Measurements from ENCODE around the gene COL18A1.

Gene COL18A1

DNA sequence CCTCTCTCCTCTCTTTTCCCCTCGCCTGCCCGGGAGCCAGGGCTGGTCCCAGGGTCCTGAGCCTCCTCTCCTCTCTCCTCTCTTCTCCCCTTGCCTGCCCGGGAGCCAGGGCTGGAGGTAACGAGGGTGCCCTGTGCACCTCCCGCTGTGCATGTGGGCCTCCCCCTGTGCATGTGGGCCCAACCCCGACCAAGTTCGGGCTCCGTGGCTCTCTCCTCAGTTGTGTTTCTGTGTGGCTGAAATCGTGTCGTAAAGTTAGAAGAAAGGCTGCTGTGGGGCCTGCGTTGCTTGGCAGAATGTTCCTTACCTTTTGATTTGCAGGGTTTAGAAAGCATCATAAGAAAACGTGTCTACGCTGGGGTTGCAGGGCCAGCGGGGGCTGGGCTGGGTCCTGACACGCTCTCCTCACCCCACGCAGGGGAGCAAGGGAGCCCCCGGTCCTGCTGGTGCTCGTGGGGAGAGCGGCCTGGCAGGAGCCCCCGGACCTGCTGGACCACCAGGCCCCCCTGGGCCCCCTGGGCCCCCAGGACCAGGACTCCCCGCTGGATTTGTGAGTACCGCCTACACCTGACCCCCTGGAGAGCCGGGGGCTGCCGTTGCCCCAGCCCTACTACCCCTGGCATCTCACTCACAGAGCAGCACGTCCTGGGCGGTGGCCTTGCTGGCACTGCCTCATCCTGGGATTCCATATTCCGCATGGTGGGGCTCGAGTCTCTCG lies 81.6 kb downstream of the COL18A1 start:
- TF ChIP-seq, protein P1, sequence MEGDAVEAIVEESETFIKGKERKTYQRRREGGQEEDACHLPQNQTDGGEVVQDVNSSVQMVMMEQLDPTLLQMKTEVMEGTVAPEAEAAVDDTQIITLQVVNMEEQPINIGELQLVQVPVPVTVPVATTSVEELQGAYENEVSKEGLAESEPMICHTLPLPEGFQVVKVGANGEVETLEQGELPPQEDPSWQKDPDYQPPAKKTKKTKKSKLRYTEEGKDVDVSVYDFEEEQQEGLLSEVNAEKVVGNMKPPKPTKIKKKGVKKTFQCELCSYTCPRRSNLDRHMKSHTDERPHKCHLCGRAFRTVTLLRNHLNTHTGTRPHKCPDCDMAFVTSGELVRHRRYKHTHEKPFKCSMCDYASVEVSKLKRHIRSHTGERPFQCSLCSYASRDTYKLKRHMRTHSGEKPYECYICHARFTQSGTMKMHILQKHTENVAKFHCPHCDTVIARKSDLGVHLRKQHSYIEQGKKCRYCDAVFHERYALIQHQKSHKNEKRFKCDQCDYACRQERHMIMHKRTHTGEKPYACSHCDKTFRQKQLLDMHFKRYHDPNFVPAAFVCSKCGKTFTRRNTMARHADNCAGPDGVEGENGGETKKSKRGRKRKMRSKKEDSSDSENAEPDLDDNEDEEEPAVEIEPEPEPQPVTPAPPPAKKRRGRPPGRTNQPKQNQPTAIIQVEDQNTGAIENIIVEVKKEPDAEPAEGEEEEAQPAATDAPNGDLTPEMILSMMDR (IDR thresholded peaks at IDR 0.05; ENCODE audit: extremely low read depth, insufficient read depth, missing control alignments) = no peak
- DNase-seq (ENCODE audit: low spot score) = no peak
- in situ Hi-C loops (cut with MboI; ENCODE audit: low pct_unique_long_range_greater_than_20kb, low sequenced_read_pairs, unreplicated experiment) = no loop called here

DNA sequence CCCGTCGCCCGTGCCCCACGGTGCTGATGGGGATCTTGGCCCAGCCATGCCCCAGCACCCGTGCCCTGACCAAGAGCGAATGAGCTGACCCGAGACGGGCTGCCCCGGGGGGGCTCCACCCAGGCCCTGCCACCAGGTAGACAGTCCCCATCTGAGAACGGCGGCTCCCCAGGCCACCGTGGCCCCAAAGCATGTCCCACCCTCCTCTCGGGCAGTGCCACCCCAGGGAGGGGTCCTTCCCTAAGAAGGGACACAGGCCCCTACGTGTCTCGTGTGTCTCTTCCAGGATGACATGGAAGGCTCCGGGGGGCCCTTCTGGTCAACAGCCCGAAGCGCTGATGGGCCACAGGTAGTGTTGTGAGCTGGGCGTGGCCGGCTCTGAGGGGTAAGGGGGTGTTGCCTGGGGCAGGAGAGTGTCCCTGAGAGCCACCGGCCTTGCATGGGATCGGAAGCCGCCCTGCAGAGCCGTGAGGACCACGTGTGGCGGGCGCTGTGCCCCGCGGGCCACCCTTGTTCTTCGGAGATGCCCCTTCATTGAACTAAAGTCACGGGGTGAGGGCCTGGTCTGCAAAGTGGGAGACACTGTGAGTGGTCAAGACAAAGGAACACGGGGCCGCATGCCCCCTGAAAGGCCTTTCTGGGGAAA lies 82.3 kb downstream of the COL18A1 start:
- in situ Hi-C loops (cut with MboI; ENCODE audit: low pct_unique_long_range_greater_than_20kb, low sequenced_read_pairs, unreplicated experiment) = no loop called here
- no peak for DNase-seq (ENCODE audit: low spot score)
- TF ChIP-seq, protein P1 (IDR thresholded peaks at IDR 0.05; ENCODE audit: extremely low read depth, insufficient read depth, missing control alignments) = no peak

DNA sequence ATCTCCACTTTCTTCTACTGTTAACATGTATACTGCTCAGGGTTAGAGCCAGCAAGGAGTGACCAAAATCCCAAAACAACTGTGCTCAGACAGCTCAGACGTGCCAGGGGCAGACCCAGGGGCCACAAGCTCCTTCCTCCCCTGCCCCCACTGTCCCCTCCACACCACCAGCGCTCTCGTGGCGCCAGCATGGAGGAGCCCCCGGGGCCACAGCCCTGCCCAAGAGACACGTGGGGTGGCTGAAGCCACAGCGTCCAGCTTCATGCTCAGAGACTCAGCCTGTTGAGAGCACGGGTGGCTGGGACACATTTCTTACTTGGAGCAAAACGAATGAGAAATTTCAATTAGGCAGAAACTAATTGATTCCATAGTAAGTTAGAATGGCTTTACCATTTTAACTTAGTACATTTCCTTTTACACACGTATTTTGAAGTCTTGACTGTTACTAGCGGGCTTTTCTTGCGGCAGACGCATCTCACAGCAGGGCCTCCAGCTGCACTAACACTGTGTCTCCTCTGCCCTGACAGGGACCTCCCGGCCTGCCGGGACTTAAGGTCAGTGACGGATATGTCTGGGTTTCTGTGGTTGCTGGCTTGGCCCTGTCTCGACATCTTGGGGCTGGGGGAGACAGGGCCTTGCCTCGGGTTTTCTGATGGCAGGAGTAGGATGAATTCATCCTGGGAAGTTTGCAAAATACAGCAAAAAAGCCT lies 83.1 kb downstream of the COL18A1 start:
- TF ChIP-seq, protein P1 (IDR thresholded peaks at IDR 0.05; ENCODE audit: extremely low read depth, insufficient read depth, missing control alignments) = no peak
- no peak for DNase-seq (ENCODE audit: low spot score)
- in situ Hi-C loops (cut with MboI; ENCODE audit: low pct_unique_long_range_greater_than_20kb, low sequenced_read_pairs, unreplicated experiment) = no loop called here

DNA sequence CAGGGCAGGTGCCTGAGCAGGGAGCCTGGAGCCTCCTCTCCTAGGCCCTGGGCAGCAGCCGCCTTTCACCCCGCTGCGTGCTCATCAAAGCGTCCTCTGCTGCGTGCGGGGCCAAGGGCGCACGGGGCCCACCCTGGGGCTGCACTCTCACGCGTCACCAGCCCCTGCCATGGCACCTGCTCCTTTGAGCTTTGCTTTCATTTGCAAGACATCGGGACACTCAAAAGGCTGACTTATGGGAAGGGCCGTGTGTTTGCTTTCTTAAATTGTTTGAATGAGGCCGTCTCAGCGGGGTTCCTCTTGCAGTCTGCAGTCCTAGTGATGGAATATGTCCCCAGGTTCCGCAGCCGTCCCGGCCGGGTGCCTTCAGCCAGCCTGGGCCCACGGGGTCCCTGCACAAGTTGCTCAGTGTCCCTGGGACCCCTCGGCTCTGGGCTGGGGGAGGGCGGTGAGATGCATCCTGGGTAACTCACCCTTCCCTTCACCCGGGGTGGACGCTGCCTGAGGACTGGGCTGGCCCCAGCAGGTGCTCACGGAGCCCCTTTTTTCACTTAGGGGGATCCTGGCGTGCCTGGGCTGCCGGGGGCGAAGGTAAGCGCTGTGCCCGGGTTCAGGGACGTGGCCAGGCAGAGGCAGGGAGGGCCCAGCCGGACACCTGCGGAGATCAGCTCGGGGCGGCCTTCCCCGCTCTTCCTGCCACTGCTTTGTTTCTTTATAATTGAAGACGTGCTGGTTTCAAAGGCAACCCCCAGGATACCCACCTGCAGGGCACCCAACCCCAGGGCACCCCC lies 84.2 kb downstream of the COL18A1 start:
- TF ChIP-seq, protein P1 (IDR thresholded peaks at IDR 0.05; ENCODE audit: extremely low read depth, insufficient read depth, missing control alignments) = no peak
- no peak for DNase-seq (ENCODE audit: low spot score)
- in situ Hi-C loops (cut with MboI; ENCODE audit: low pct_unique_long_range_greater_than_20kb, low sequenced_read_pairs, unreplicated experiment) = no loop called here

DNA sequence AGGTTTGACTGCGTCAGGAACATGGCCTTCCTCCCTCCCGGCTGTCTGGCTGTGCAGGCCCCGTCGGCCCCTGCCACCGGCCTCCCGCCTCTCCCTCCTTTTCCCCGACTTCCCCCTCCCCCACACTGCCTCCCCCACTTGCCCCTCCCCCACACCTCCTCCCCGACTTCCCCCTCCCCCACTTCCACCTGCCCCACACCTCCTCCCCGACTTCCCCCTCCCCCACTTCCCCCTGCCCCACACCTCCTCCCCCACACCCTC lies 84.7 kb downstream of the COL18A1 start:
- in situ Hi-C loops (cut with MboI; ENCODE audit: low pct_unique_long_range_greater_than_20kb, low sequenced_read_pairs, unreplicated experiment) = no loop called here
- DNase-seq (ENCODE audit: low spot score) = no peak
- TF ChIP-seq, protein P1 (IDR thresholded peaks at IDR 0.05; ENCODE audit: extremely low read depth, insufficient read depth, missing control alignments) = no peak

DNA sequence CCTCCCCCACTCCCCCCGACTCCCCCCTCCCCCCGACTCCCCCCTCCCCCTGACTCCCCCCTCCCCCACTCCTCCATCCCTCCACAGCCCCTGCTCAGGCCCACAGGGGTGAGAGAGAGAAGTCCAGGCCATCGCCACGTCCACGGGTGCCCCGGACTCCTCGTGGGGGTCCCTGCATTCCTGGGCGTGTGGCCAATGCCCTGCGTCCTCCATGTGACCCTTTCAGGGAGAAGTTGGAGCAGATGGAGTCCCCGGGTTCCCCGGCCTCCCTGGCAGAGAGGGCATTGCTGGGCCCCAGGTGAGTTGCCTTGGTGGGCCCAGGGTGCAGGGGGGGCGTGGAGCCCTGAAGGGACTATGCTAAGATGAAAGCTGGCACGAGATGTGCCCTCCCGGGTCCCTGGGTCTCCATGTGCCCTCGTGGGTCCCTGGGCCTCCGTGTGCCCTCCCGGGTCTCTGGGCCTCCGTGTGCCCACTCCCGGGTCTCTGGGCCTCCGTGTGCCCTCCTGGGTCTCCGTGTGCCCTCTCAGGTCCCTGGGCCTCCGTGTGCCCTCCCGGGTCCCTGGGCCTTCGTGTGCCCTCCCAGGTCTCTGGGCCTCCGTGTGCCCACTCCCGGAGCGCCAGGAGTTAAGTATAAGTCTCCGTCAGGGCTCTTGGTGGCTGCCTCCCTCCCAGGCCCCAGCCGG lies 85.2 kb downstream of the COL18A1 start:
- TF ChIP-seq, protein P1 (IDR thresholded peaks at IDR 0.05; ENCODE audit: extremely low read depth, insufficient read depth, missing control alignments) = no peak
- in situ Hi-C loops (cut with MboI; ENCODE audit: low pct_unique_long_range_greater_than_20kb, low sequenced_read_pairs, unreplicated experiment) = no loop called here
- DNase-seq (ENCODE audit: low spot score) = no peak
